Gastrocnemius medialis (tissue), 4 donors: ENCODE results near the gene MACROD1.

Experiments used
- CTCF ChIP-seq, 5 experiments: fragments of 450-650 bp in 3 of 5; fragments of 200-600 bp in 2 of 5; sonication (generic) in 2 of 5; IDR thresholded peaks in 4 of 5; conservative IDR thresholded peaks in 1 of 5; 1 replicate in 4 of 5; 2 replicates in 1 of 5; pipeline ENCODE4 v1.5.1; 2016 to 2019; ENCODE audit warnings: antibody characterized with exemption in 5 of 5, mild to moderate bottlenecking in 3 of 5, moderate library complexity in 3 of 5
- POLR2A ChIP-seq, 2 donors: fragments of 450-650 bp; IDR thresholded peaks; one replicate each; pipeline ENCODE4 v1.6.1; 2017; ENCODE audit warnings: antibody characterized with exemption in 2 of 2, mild to moderate bottlenecking in 2 of 2, moderate library complexity in 2 of 2

DNA sequence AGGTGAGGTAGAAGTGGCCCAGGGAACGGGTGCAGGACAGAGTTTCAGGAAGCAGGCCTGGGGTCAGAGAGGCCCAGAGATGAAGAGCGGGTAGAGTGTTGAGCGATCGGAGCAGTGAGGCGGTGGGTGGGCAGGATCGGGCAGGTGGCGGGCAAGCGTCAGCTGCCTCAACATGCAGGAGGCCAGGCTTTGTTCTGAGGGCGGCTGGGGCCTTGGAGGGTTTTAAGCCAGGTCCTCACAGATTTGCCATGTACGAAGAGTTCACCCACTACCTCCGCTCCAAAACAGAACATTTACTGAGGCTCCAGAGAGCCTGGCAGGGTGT is 100.8 kb downstream of the MACROD1 start:
- TF ChIP-seq CTCF (IDR thresholded peaks at IDR 0.05 in 4 of 5, conservative IDR thresholded peaks at IDR 0.05 in 1 of 5) (no peak), POLR2A (IDR thresholded peaks at IDR 0.05) (no peak)
